ENCODE data around the gene KDSR. TPM values are rescaled to one million over a fixed set of nuclear protein-coding genes. Genes with fewer than 3 reads are reported as not detected.

Gene KDSR
- polyA plus RNA-seq, 3 donors, result 9.6 to 38.5 (median 29.9) TPM

DNA sequence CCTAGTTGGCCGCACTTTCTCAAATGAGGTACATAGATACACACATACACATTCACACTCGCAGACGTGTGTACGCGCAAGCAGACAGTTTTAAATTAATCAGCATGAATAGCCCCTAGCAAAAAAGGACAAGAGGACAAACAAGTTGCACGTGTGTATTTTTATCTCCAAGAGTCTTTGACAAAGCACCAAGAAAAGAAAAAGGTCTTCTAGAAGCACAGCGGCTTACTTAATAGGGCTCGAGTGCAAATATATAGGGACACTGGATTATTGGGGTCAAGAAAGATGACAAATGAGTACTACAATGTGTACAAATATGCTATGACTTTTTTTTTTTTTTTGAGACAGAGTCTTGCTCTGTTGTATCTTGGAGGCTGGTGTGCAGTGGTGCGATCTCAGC, 45.7 kb downstream of the KDSR start:
- 81% methylated on average over 7 of the region's 9 CpGs for WGBS (ENCODE audit: insufficient coverage)
- H3K36me3 ChIP-seq (replicated peaks in 1 of 2; ENCODE audit: control insufficient read depth in 1 of 2, insufficient read depth in 2 of 2, low read length in 2 of 2), result no peaks in the 10 kb centered on the region
- peak overlapping the region; percentile 75 for H3K9ac ChIP-seq (ENCODE audit: insufficient read depth, low read length, poor library complexity, severe bottlenecking)
- peak overlapping the region; percentile 94 for H3K4me2 ChIP-seq (replicated peaks; ENCODE audit: extremely low read depth, low read length, poor library complexity, severe bottlenecking)
- no peaks in the 10 kb centered on the region for H4K20me1 ChIP-seq (ENCODE audit: insufficient read depth, low read length)
- H3K4me1 ChIP-seq (ENCODE audit: control insufficient read depth in 1 of 2, insufficient read depth in 2 of 2, low read length in 2 of 2), result peaks cover 47 to 55% of the 10 kb centered on the region in 2 donors
- DNase-seq, result no peak
- H3K79me2 ChIP-seq (ENCODE audit: insufficient read depth, low read length), result peaks cover 32% of the 10 kb centered on the region
- no peaks in the 10 kb centered on the region for H3K9me3 Mint-ChIP-seq
- peak overlapping the region; percentile 85 to 89 for H3K4me3 Mint-ChIP-seq
- TF ChIP-seq, protein P1, sequence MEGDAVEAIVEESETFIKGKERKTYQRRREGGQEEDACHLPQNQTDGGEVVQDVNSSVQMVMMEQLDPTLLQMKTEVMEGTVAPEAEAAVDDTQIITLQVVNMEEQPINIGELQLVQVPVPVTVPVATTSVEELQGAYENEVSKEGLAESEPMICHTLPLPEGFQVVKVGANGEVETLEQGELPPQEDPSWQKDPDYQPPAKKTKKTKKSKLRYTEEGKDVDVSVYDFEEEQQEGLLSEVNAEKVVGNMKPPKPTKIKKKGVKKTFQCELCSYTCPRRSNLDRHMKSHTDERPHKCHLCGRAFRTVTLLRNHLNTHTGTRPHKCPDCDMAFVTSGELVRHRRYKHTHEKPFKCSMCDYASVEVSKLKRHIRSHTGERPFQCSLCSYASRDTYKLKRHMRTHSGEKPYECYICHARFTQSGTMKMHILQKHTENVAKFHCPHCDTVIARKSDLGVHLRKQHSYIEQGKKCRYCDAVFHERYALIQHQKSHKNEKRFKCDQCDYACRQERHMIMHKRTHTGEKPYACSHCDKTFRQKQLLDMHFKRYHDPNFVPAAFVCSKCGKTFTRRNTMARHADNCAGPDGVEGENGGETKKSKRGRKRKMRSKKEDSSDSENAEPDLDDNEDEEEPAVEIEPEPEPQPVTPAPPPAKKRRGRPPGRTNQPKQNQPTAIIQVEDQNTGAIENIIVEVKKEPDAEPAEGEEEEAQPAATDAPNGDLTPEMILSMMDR (IDR thresholded peaks at IDR 0.05), result no peak
- peaks cover 0 to 2% of the 10 kb centered on the region in 2 donors for H3K36me3 Mint-ChIP-seq
- peak overlapping the region in 5 of 7 donors; percentile 12 to 94 (median 81) for H3K27ac Mint-ChIP-seq
- H3K27ac ChIP-seq (ENCODE audit: low read depth in 1 of 2, low read length in 2 of 2), result no peak overlapping the region
- H3K9me3 ChIP-seq (replicated peaks in 1 of 2; ENCODE audit: control insufficient read depth in 1 of 2, insufficient read depth in 1 of 2, low read length in 2 of 2), result no peaks in the 10 kb centered on the region
- no peaks in the 10 kb centered on the region for H3K27me3 ChIP-seq (ENCODE audit: control insufficient read depth in 2 of 2, insufficient read depth in 2 of 2, low read length in 2 of 2)
- intact Hi-C loops (cut with micrococcal nuclease), result loop anchor here in 1 of 2 donors (5.0 to 10.0 kb wide), 2 partner anchors 189 to 306 kb away; no protein-coding TSS in a partner anchor
- H3K4me3 ChIP-seq (replicated peaks in 1 of 3; ENCODE audit: low read depth in 2 of 3, low read length in 3 of 3), result peak overlapping the region in 2 of 3 experiments; percentile 72 to 89
- peaks cover 49% of the 10 kb centered on the region for H3K4me1 Mint-ChIP-seq
- H3K27me3 Mint-ChIP-seq (ENCODE audit: low read depth in 3 of 3), result peaks cover 8 to 15% (median 8%) of the 10 kb centered on the region in 3 donors
- H2AFZ ChIP-seq (ENCODE audit: insufficient read depth, low read depth, low read length, poor library complexity, severe bottlenecking), result peak overlapping the region; percentile 81

DNA sequence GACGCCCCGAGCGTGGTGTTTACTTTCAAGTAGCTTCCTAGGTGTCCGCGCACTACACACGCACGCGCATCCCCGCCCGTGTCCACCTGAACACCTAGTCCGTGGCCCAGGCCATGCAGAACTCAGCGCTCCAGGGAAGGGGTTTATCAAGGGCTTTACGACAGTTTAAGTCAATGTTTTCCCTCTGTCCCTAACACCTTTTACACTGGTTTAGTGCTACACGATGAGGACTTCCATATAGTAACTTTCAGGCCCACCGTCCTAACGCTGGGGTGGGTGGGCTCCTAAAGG, 46.1 kb downstream of the KDSR start:
- H3K4me3 ChIP-seq (replicated peaks in 1 of 3; ENCODE audit: low read depth in 2 of 3, low read length in 3 of 3), result peak overlapping the region; percentile 57 to 89 (median 72)
- TF ChIP-seq, protein P1 (IDR thresholded peaks at IDR 0.05), result no peak
- peaks cover 0 to 2% of the 10 kb centered on the region in 2 donors for H3K36me3 Mint-ChIP-seq
- no peaks in the 10 kb centered on the region for H3K9me3 Mint-ChIP-seq
- H3K27me3 Mint-ChIP-seq (ENCODE audit: low read depth in 3 of 3), result peaks cover 8 to 15% (median 8%) of the 10 kb centered on the region in 3 donors
- H3K4me1 Mint-ChIP-seq, result peaks cover 49% of the 10 kb centered on the region
- WGBS (ENCODE audit: insufficient coverage), result 9% methylated on average over 15 of the region's 16 CpGs
- intact Hi-C loops (cut with micrococcal nuclease), result loop anchor here in 1 of 2 donors (5.0 to 10.0 kb wide), 2 partner anchors 189 to 306 kb away; no protein-coding TSS in a partner anchor
- no peaks in the 10 kb centered on the region for H3K27me3 ChIP-seq (ENCODE audit: control insufficient read depth in 2 of 2, insufficient read depth in 2 of 2, low read length in 2 of 2)
- H4K20me1 ChIP-seq (ENCODE audit: insufficient read depth, low read length), result no peaks in the 10 kb centered on the region
- H3K27ac Mint-ChIP-seq, result peak overlapping the region in 6 of 7 donors; percentile 42 to 94 (median 77)
- H3K36me3 ChIP-seq (replicated peaks in 1 of 2; ENCODE audit: control insufficient read depth in 1 of 2, insufficient read depth in 2 of 2, low read length in 2 of 2), result no peaks in the 10 kb centered on the region
- peak overlapping the region; percentile 81 for H2AFZ ChIP-seq (ENCODE audit: insufficient read depth, low read depth, low read length, poor library complexity, severe bottlenecking)
- peak overlapping the region; percentile 75 for H3K9ac ChIP-seq (ENCODE audit: insufficient read depth, low read length, poor library complexity, severe bottlenecking)
- H3K79me2 ChIP-seq (ENCODE audit: insufficient read depth, low read length), result peaks cover 36% of the 10 kb centered on the region
- H3K9me3 ChIP-seq (replicated peaks in 1 of 2; ENCODE audit: control insufficient read depth in 1 of 2, insufficient read depth in 1 of 2, low read length in 2 of 2), result no peaks in the 10 kb centered on the region
- no peak for DNase-seq
- peak overlapping the region; percentile 85 to 89 for H3K4me3 Mint-ChIP-seq
- peaks cover 47 to 59% of the 10 kb centered on the region in 2 donors for H3K4me1 ChIP-seq (ENCODE audit: control insufficient read depth in 1 of 2, insufficient read depth in 2 of 2, low read length in 2 of 2)
- peak overlapping the region in 1 of 2 donors; percentile 63 for H3K27ac ChIP-seq (ENCODE audit: low read depth in 1 of 2, low read length in 2 of 2)
- peak overlapping the region; percentile 94 for H3K4me2 ChIP-seq (replicated peaks; ENCODE audit: extremely low read depth, low read length, poor library complexity, severe bottlenecking)

Data from CD14-positive monocyte (primary cell).